NCI-H510A treated with DMSO at 0.1 percent for 48 hours (cell line): ENCODE measurements around the gene GSAP.
"Not testable (repeated sequence)": the region's sequence is repeated elsewhere in the genome, so short reads cannot be mapped to it uniquely, and the experiment has no call there.

Source experiments
- DNase-seq: peaks from one replicate; lab custom pipeline; 2025; lab: John Stamatoyannopoulos, UW

Gene GSAP

DNA sequence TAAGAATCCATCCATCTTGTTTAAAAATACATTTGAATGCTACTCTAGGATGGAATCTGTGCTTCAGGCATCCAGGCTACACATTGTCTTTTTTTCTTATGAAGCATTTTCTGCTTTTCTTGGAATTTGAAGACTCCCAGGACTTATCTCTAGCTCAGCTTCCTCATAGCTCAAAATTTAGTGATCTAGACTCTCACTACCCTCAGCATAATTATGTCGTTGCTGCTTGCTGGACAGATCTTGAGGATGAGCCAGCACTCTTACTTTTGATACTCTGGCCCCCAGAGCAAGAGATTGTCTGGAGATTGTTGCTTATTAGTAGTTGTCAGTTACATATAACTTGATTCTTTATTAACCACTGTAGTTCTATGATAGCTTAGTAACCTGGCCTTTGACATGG, 133.3 kb downstream of the GSAP start:
- no peak for DNase-seq

DNA sequence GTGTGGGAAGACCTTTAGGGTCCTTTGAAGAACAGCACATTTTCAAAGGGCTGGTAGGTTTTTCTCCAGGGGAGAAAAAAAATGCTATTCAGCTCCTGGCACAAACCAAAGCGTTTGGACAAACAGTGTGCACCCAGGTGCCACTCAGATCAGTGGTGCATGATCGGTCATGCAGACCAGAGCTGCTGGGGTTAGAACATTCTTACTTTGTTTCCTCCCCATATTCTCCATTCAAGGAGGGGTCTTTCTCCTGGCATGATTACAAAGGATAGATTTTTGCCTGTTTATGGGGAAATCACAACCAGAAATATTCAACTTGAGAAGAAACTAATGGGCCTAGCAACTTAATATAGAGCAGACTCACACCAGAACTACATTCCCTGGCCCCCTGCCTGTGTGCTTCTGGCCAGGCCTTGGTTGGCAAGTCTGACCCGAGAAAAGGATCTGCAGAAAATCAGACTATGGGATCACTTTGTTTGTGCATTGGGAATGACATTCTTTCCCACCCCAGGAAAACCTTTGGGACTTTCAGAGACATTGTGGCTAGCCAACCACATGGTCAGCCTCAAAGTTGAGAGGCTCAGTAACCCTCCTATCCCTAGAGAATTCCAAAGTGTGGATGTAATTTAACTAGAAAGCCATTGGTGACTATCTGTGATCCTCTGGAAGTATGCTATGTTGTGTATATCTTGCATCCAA, 134.2 kb downstream of the GSAP start:
- no peak for DNase-seq

DNA sequence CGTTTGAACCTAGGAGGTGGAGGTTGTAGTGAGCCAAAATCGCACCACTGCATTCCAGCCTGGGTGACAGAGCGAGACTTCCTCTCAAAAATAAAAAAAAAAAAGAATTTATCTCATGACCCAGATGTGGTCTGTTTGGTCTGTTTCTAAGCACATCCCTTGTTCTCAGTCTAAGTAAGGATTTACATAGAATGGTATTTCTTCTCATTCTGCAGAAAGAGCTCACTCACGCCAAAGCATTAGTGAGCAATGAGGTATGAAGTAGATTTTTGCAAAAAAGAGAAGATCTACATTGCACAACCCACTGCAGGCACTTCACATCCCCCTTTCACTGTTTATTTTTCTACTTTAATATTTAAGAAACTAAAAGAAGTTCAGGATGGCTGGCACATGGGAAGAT, 140.0 kb downstream of the GSAP start:
- DNase-seq = no peak

DNA sequence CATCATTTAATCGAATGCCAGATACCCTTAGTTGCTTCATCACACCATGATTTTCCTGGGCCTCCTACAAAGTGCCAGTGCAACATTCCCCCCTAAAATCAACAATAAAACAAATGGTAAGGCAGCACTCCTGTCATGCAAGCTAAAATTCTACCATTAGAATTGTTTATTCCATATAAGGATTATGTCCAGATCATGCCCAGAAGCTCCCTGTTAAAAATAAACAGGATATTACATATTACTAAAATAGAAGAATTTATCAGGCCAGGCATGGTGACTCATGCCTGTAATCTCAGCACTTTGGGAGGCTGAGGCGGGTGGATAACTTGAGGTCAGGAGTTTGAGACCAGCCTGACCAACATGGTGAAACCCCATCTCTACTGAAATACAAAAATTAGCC, 140.5 kb downstream of the GSAP start:
- DNase-seq = not testable (repeated sequence)

DNA sequence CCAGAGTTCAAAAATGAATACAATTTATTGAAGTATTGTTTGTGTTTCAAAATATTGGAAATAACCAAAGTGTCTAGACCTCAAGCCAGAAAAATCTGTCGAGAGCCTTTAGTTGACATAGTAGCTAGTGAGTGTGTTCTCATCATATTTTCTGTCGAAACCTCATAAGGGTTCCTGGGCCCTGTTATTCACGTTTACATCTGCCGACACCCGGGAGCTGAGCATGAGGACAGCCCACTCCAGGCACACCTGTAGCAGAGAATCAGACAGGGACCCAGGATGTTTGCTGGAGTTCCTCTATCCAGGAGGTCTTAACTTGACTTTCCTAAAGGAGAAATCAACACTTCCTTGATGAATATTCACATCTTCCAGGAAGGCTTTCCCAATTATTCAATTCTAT, 144.4 kb downstream of the GSAP start:
- no peak for DNase-seq

DNA sequence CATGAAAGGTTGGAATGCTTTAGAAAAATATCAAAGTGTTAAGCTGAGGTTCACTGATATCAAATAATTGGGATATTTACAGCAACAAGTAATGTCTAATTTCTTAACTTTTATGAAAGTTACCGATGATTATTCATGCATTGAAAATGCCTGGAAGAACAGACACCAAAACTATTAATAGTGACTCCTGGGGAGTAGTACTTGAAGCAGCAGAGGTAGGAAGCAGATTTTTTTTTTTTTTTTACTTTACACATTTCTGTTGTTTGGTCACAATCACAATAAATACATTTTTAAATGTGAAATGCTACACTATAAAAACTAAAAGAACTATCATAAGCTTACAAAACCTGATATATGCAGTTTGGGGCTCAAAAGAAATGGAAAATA, 146.1 kb downstream of the GSAP start:
- no peak for DNase-seq

DNA sequence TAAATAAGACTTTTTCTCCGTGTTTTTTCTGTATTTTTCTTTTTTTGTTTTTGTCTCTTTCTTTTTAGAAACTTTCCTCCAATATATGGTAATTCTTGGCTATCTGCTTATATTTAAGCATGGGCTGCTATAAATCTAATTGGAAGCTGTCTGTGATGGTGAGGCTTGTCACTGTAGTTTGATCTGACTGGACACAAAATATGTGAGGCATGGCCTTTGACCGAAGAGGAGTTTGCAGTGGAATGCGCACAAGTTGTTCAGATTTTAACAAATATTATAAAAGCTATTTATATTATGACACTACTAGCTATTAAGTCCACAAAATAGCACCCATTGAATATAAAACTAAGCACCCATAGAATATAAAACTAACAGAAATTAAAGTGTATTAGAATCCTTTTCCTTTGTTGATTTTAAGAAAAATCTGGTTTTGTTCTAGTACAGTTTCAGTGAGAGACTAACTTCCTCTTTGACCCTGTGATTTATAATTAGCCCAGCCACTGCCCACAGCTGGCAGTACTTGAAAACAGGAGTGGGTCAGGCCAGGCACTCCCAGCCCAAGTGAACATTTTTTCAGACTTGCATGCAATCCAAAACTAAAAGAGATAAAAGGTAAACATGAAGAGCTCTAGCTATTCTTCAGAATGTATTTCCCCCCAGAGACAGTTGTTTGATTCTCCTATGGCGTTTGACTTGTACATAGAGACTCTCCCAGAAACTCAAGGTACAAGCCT, 146.6 kb downstream of the GSAP start:
- no peak for DNase-seq

DNA sequence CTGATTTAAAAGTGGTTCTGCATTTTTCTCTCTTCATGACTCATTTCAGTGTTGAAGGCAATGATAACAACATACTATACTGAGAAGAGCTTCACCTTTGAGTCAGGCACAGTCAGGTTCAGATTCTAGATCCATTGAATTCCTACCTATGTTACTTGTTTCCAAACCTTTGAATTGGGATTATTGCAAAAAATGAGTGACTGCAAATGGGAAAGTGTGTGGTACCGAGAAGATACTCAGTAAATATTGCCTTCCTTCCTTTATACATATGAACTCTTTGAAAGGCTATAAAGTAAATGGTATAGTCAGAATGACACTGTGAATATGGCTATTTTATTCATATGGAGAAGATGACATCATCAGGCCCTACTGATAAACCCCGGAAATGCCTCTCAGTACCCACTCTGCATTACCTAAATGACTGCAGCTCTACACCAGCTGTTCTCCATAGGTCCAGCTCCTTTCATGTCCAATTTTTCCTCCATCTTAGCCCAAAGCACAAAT, 149.8 kb downstream of the GSAP start:
- no peak for DNase-seq

DNA sequence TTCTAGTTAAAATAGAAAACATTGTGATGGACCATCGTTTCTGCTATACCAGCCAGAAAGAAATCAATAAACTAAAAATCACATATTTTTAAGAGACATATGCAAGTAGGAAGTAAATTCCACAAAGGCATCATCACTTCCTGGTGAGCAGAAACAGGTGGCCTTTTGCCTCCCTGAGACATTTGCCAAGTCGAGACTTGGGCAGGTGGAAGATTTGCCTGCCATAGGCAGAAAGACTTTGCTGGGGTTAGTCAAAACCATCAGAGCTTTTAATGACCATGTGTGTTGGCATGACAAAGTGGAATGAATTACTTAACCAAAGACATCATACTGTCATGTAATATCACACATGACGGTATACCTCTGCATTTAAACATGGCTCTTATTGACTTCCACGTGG, 150.5 kb downstream of the GSAP start:
- no peak for DNase-seq

DNA sequence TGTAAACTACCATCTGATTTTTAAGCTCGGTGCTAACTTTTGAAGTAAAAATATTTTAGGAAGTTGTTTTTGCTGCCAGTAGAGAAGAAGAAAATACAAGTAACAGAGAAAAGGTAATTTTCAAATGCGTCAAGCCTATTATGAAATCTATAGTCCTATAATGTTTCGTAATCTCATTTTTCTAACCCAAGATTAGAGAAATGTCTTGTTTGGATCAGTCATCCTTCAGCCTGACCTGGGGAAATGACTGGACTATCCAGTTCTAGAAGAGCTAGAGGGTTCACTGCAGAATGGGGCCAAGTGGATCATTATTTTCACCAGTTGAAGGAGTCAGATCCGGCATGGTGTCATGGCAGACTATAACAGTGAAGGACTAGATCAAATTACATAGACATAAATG, 153.8 kb downstream of the GSAP start:
- DNase-seq = peak; percentile 21
